H1 (cell line): ENCODE measurements around the gene SPINDOC. TPM values are rescaled to one million over a fixed set of nuclear protein-coding genes. Genes with fewer than 3 reads are reported as not detected.
A peak's percentile ranks its signal among the peaks of the same experiment; 100 is the strongest.

Experiments used
- CTCF ChIA-PET: fragments of 300-600 bp; sonication (Branson Sonifier 250); formaldehyde crosslinking; loops from one replicate; lab custom pipeline; 2021; ENCODE audit not compliant: partially characterized antibody; lab: Charles Lee
- POLR2A ChIA-PET: fragments of 300-600 bp; sonication (Branson Sonifier 250); formaldehyde crosslinking; loops from one replicate; lab custom pipeline; 2021; ENCODE audit warnings: inconsistent platforms; ENCODE audit not compliant: partially characterized antibody; lab: Charles Lee
- DNase-seq, 2 experiments: peaks; one replicate each; pipeline versions ENCODE4 v3.0.0 to v3.0.0-alpha.2; 2010 to 2022; ENCODE audit warnings: low spot score in 2 of 2, low read depth in 1 of 2, mixed read lengths in 1 of 2
- FAIRE-seq: peaks from 2 replicates; lab custom pipeline; 2011; peaks lifted over from hg19 to GRCh38; lab: Jason Lieb, UNC
- H2AFZ ChIP-seq: 2 replicates; pipeline ENCODE4 v1.8.1; 2012; ENCODE audit warnings: low read length, inconsistent platforms
- H2AK5ac ChIP-seq: 2 replicates; pipeline ENCODE4 v1.6.1; 2013; ENCODE audit warnings: low read depth, low read length
- H2BK120ac ChIP-seq: replicated peaks from 2 replicates; pipeline ENCODE3; 2013; ENCODE audit warnings: low read depth, low read length, inconsistent platforms
- H2BK12ac ChIP-seq: 2 replicates; pipeline ENCODE4 v1.6.1; 2013; ENCODE audit warnings: low read depth, low read length
- H2BK15ac ChIP-seq: 2 replicates; pipeline ENCODE4 v1.6.1; 2013; ENCODE audit warnings: low read length
- H2BK20ac ChIP-seq: 2 replicates; pipeline ENCODE4 v1.6.1; 2013; ENCODE audit warnings: low read length
- H2BK5ac ChIP-seq: 2 replicates; pipeline ENCODE4 v1.6.1; 2013; ENCODE audit warnings: low read depth, low read length
- H3K14ac ChIP-seq: 2 replicates; pipeline ENCODE4 v1.6.1; 2013; ENCODE audit warnings: inconsistent platforms; ENCODE audit not compliant: insufficient read length
- H3K18ac ChIP-seq: 2 replicates; pipeline ENCODE4 v1.6.1; 2013; ENCODE audit warnings: low read length; ENCODE audit errors: extremely low read depth
- H3K23ac ChIP-seq: 2 replicates; pipeline ENCODE4 v1.6.1; 2013; ENCODE audit warnings: inconsistent platforms; ENCODE audit not compliant: insufficient read length
- H3K23me2 ChIP-seq: 2 replicates; pipeline ENCODE4 v1.6.1; 2013; ENCODE audit warnings: low read depth, low read length
- H3K27ac ChIP-seq: 2 replicates; pipeline ENCODE4 v1.6.1; 2011; ENCODE audit warnings: low read depth, low read length, inconsistent platforms
- H3K27me3 ChIP-seq, 4 experiments: replicated peaks in 1 of 4; 1 replicate in 1 of 4; 2 replicates in 3 of 4; pipeline versions ENCODE4 v1.6.1 to v1.8.1; 2011 to 2013; ENCODE audit warnings: low read length in 3 of 4, mild to moderate bottlenecking in 3 of 4, inconsistent platforms in 2 of 4, mixed read lengths in 2 of 4, moderate library complexity in 1 of 4; ENCODE audit not compliant: control insufficient read depth in 3 of 4, insufficient read depth in 3 of 4; ENCODE audit errors: extremely low read depth in 1 of 4
- H3K36me3 ChIP-seq, 4 experiments: 2 replicates each; pipeline versions ENCODE4 v1.6.1 to v1.8.1; 2011 to 2013; ENCODE audit warnings: mild to moderate bottlenecking in 4 of 4, low read length in 3 of 4, moderate library complexity in 2 of 4, control low read depth in 1 of 4, inconsistent platforms in 1 of 4; ENCODE audit not compliant: insufficient read depth in 4 of 4, control insufficient read depth in 2 of 4
- H3K4ac ChIP-seq: replicated peaks from 2 replicates; pipeline ENCODE3; 2013; ENCODE audit warnings: low read length, low read depth, mixed read lengths, inconsistent platforms; ENCODE audit not compliant: insufficient read length
- H3K4me1 ChIP-seq, 4 experiments: replicated peaks in 1 of 4; 1 replicate in 1 of 4; 2 replicates in 3 of 4; pipeline versions ENCODE4 v1.6.1 to v1.8.1; 2011 to 2013; ENCODE audit warnings: low read length in 3 of 4, inconsistent platforms in 2 of 4, mixed read lengths in 1 of 4; ENCODE audit not compliant: insufficient read depth in 4 of 4, control insufficient read depth in 3 of 4
- H3K4me2 ChIP-seq, 2 experiments: 2 replicates each; pipeline versions ENCODE4 v1.6.1 to v1.8.1; 2011 to 2013; ENCODE audit warnings: low read depth in 2 of 2, low read length in 2 of 2, control low read depth in 1 of 2, inconsistent platforms in 1 of 2, mild to moderate bottlenecking in 1 of 2; ENCODE audit not compliant: insufficient read depth in 1 of 2
- H3K4me3 ChIP-seq, 4 experiments: fragments of 200-600, 300-600 bp in 1 of 4; sonication (generic), shearing (Covaris generic), sonication (Bioruptor Twin) in 1 of 4; 2 replicates each; pipeline versions ENCODE4 v1.5.1 to v1.8.1; 2011 to 2016; ENCODE audit warnings: low read length in 4 of 4, low read depth in 3 of 4, control low read depth in 2 of 4, inconsistent platforms in 2 of 4, mild to moderate bottlenecking in 2 of 4, mixed read lengths in 1 of 4, moderate library complexity in 1 of 4; ENCODE audit not compliant: insufficient read depth in 2 of 4; ENCODE audit errors: extremely low read depth in 1 of 4
- H3K56ac ChIP-seq: replicated peaks from 2 replicates; pipeline ENCODE3; 2013; ENCODE audit warnings: low read depth, mild to moderate bottlenecking, mixed read lengths, low read length, inconsistent platforms; ENCODE audit not compliant: insufficient read length
- H3K79me1 ChIP-seq: 2 replicates; pipeline ENCODE4 v1.6.1; 2013; ENCODE audit warnings: low read depth, low read length, control low read depth
- H3K79me2 ChIP-seq, 2 experiments: 2 replicates each; pipeline versions ENCODE4 v1.6.1 to v1.8.1; 2012 to 2013; ENCODE audit warnings: low read length in 2 of 2, mild to moderate bottlenecking in 2 of 2, inconsistent platforms in 1 of 2; ENCODE audit not compliant: insufficient read depth in 2 of 2, control insufficient read depth in 1 of 2
- H3K9ac ChIP-seq, 4 experiments: replicated peaks in 1 of 4; 1 replicate in 1 of 4; 2 replicates in 3 of 4; pipeline versions ENCODE4 v1.6.1 to v1.8.1; 2011 to 2013; ENCODE audit warnings: low read depth in 3 of 4, low read length in 3 of 4, control low read depth in 2 of 4, mild to moderate bottlenecking in 2 of 4, moderate library complexity in 2 of 4, inconsistent platforms in 1 of 4; ENCODE audit errors: extremely low read depth in 1 of 4
- H3K9me3 ChIP-seq, 2 experiments: 2 replicates each; pipeline versions ENCODE4 v1.6.1 to v1.8.1; 2012 to 2013; ENCODE audit warnings: mild to moderate bottlenecking in 2 of 2, moderate library complexity in 2 of 2, control low read depth in 1 of 2, inconsistent platforms in 1 of 2, low read depth in 1 of 2, low read length in 1 of 2, mixed read lengths in 1 of 2; ENCODE audit not compliant: insufficient read depth in 2 of 2
- H4K20me1 ChIP-seq, 2 experiments: replicated peaks in 1 of 2; 2 replicates each; pipeline versions ENCODE3 to v1.8.1; 2011 to 2013; ENCODE audit warnings: inconsistent platforms in 2 of 2, low read length in 2 of 2, mild to moderate bottlenecking in 1 of 2; ENCODE audit not compliant: insufficient read depth in 2 of 2, control insufficient read depth in 1 of 2
- H4K5ac ChIP-seq: 2 replicates; pipeline ENCODE4 v1.6.1; 2013; ENCODE audit warnings: low read length, low read depth, mixed read lengths, inconsistent platforms; ENCODE audit not compliant: insufficient read length
- H4K8ac ChIP-seq: 2 replicates; pipeline ENCODE4 v1.8.0; 2013; ENCODE audit warnings: mild to moderate bottlenecking, moderate library complexity, low read length, inconsistent platforms; ENCODE audit not compliant: insufficient read depth; ENCODE audit errors: extremely low read depth
- H4K91ac ChIP-seq: replicated peaks from 2 replicates; pipeline ENCODE3; 2013; ENCODE audit warnings: low read length, mixed read lengths, inconsistent platforms; ENCODE audit not compliant: insufficient read length
- ATF3 ChIP-seq: IDR thresholded peaks from 2 replicates; pipeline ENCODE4 v1.6.1; 2011; ENCODE audit warnings: low read depth, mild to moderate bottlenecking, low read length; ENCODE audit not compliant: insufficient read depth
- CTBP2 ChIP-seq: IDR thresholded peaks from 2 replicates; pipeline ENCODE4 v1.7.0; 2011; ENCODE audit warnings: borderline replicate concordance, mild to moderate bottlenecking, moderate library complexity, mixed read lengths, low read length; ENCODE audit not compliant: insufficient read depth, insufficient read length
- CTCF ChIP-seq, 3 experiments: IDR thresholded peaks; 1 replicate in 2 of 3; 2 replicates in 1 of 3; pipeline versions ENCODE4 v1.5.1 to v1.6.1; 2011; ENCODE audit warnings: low read length in 3 of 3, mild to moderate bottlenecking in 3 of 3, inconsistent platforms in 2 of 3, low read depth in 1 of 3, moderate library complexity in 1 of 3; ENCODE audit not compliant: insufficient read depth in 1 of 3; ENCODE audit errors: control extremely low read depth in 1 of 3
- NRF1 ChIP-seq: IDR thresholded peaks from 2 replicates; pipeline ENCODE4 v1.6.1; 2011; ENCODE audit warnings: mild to moderate bottlenecking, low read depth, low read length, improper control_type of control experiment
- TEAD4 ChIP-seq: IDR thresholded peaks from 2 replicates; pipeline ENCODE4 v1.6.1; 2012; ENCODE audit warnings: low read depth, low read length, inconsistent platforms, mixed read lengths
- whole genome bisulfite sequencing, 2 experiments: shearing (Covaris generic) in 1 of 2; methylation state at CpG; one replicate each; pipeline versions ENCODE4 v1.1.6 to v1.1.7; 2013 to 2015; ENCODE audit warnings: low lambda C conversion rate in 2 of 2, mixed read lengths in 2 of 2, inconsistent platforms in 1 of 2, low coverage in 1 of 2, missing lambda C conversion rate in 1 of 2; ENCODE audit not compliant: insufficient replicate concordance in 2 of 2, insufficient coverage in 1 of 2, insufficient read length in 1 of 2; ENCODE audit errors: extremely low coverage in 1 of 2, missing lambda C conversion rate in 1 of 2; 5-methylcytosine and 5-hydroxymethylcytosine counted together
- polyA plus RNA-seq, 7 experiments: library from polyadenylated mRNA; depleted of rRNA in 3 of 7; stranded (reverse) in 5 of 7; unstranded in 2 of 7; fragments of >200 nt in 5 of 7; fragments of 200-250 nt in 2 of 7; gene quantifications; 1 replicate in 5 of 7; 2 replicates in 1 of 7; 4 replicates in 1 of 7; pipeline versions ENCODE4 v1.2.1 to v1.2.3, GENCODE V29; 2011 to 2013; ENCODE audit warnings: missing spikeins in 2 of 7, mixed read lengths in 2 of 7
- total RNA-seq: library from RNA; stranded (reverse); fragmentation: NEBNext Ultra II Directional; extraction: Animal tissue kit (Norgen Biotek cat#: 25700); gene quantifications from 2 replicates; pipeline ENCODE4 v1.2.1, GENCODE V29; 2021

The SPINDOC gene
- total and polyA plus RNA-seq, 2 of the 8 experiments (the other 6 are each of a cell fraction or from before 2014, with no cell fraction given) = 78.7 to 99.7 TPM

DNA sequence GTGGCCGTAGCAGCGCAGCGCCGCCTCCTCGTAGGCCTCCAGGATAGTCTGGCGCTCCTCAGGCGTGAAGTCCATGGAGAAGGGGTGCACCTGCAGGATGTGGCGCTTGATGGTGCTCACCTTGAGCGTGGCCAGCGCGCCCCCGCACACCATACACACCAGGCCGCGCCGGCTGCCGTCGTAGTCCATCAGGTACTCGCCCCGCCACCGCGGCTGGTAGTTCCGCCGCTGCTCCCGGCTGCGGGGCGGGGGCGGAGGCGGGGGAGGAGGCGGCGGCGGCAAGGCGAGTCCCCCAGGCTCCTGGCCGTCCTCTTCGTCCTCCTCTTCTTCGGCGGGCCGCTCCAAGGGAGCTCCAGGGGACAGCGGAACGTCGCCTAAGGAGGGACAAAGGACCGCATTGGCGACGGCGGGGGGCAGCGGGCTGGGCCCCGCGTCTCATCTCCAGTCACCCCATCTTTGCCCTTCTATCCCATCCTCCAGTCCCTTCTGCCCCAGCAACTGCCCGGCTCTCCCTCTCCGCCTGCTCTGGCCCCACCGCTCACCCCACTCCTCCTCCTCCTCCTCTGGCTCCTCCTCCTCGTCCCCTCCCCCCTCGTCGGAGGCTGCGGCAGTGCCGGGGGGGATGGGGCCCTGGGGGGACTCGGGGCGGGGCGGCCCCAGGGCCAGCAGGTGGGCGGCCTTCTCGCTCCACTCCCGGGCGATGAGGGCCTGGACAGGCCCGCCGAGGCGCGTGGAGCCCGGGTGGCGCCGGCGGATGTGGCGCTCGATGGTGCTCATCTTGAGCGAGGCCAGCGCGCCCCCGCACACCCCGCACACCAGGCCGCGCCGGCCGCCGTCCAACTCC, 49.5 kb upstream of the SPINDOC start:
- Histone ChIP-seq H3K4me3 (peak overlapping the region; percentile 84 to 96 (median 88)), H4K20me1 (peaks cover 21% of the 10 kb centered on the region in 2 experiments), H3K9ac (peak overlapping the region; percentile 76 to 95 (median 87)), H3K4me2 (peak overlapping the region; percentile 78 to 93), H3K27ac (peak overlapping the region; percentile 78; the same call in 1 of the 2 replicates), H3K4ac (peak overlapping the region; percentile 86), H4K91ac (peak overlapping the region; percentile 90), H3K27me3 (no peaks in the 10 kb centered on the region), H3K4me1 (peaks cover 5 to 39% (median 27%) of the 10 kb centered on the region in 4 experiments), H3K9me3 (no peaks in the 10 kb centered on the region), H3K23ac (no peak overlapping the region), H3K18ac (peak overlapping the region; percentile 97), H2BK5ac (peak overlapping the region; percentile 94), H4K5ac (peak overlapping the region; percentile 88), H2BK20ac (no peak overlapping the region), H3K79me2 (peaks cover 0 to 52% of the 10 kb centered on the region in 2 experiments; a peak in 2 of 4 replicates), H3K14ac (no peak overlapping the region), H4K8ac (peak overlapping the region; percentile 81), H2BK12ac (no peak overlapping the region), H2BK15ac (no peak overlapping the region), H3K79me1 (peaks cover 9% of the 10 kb centered on the region), H3K56ac (peak overlapping the region; percentile 91), H3K36me3 (peaks cover 0 to 18% (median 0%) of the 10 kb centered on the region in 4 experiments; a peak in 2 of 8 replicates), H3K23me2 (peaks cover 6% of the 10 kb centered on the region; the same call in 1 of the 2 replicates), H2AFZ (no peak overlapping the region), H2AK5ac (no peak overlapping the region), H2BK120ac (no peak overlapping the region)
- FAIRE-seq (no peak), DNase-seq (peak in 1 of 2 experiments; percentile 91)
- CTCF ChIA-PET = interaction anchor here (1.1 to 1.2 kb wide), 2 partner anchors 50 to 143 kb away, joined by 3 read pairs; no protein-coding TSS in a partner anchor
- 2% methylated on average over 35 of the region's 82 CpGs; no CpG with 5 or more reads in 1 of the 2 experiments for WGBS, 2 experiments
- POLR2A ChIA-PET = interaction anchor here (0.6 to 6.8 kb wide), 25 partner anchors 10 to 443 kb away, joined by 3 to 73 read pairs (median 3); partner anchors contain the start of genes FERMT3 and RCOR2
- TF ChIP-seq ATF3 (no peak), TEAD4 (no peak), CTCF (IDR thresholded peaks at IDR 0.05; ENCODE audit: control extremely low read depth in 1 of 3, insufficient read depth in 1 of 3, low read depth in 1 of 3, low read length in 3 of 3) (no peak), CTBP2 (peak; percentile 5), NRF1 (no peak)
